Stimulated activated naive B cell treated with anti-CD40 and anti-IgM and Interleukin-4, amounts not matched to agents 10 μg/mL and 1 μg/mL and 100 μg/mL, for 72 hours (primary cell): ENCODE data around the gene ACOXL.
A peak's percentile ranks its signal among the peaks of the same experiment; 100 is the strongest.

Experiments
- ATAC-seq, 2 donors: fragments of 150-1000 bp; cut with Tn5 transposase; replicated peaks; 2 replicates each; pipeline ENCODE4 v1.10.0; 2021; ENCODE audit warnings: moderate library complexity in 1 of 2
- DNase-seq: peaks from one replicate; pipeline ENCODE4 v3.0.0; 2021
- H3K27ac Mint-ChIP-seq: one replicate; pipeline ENCODE4 v1.8.0; 2022; ENCODE audit warnings: mild to moderate bottlenecking, mixed read lengths
- H3K27me3 Mint-ChIP-seq, 2 donors: one replicate each; pipeline ENCODE4 v1.8.0; 2022; ENCODE audit warnings: mixed read lengths in 2 of 2
- H3K36me3 Mint-ChIP-seq, 2 donors: one replicate each; pipeline ENCODE4 v1.8.0; 2022; ENCODE audit warnings: mixed read lengths in 2 of 2, mild to moderate bottlenecking in 1 of 2
- H3K4me1 Mint-ChIP-seq, 2 donors: one replicate each; pipeline ENCODE4 v1.8.0; 2022; ENCODE audit warnings: mixed read lengths in 2 of 2, mild to moderate bottlenecking in 1 of 2
- H3K4me3 Mint-ChIP-seq, 2 donors: one replicate each; pipeline ENCODE4 v1.8.0; 2022; ENCODE audit warnings: mild to moderate bottlenecking in 2 of 2, mixed read lengths in 2 of 2, moderate library complexity in 1 of 2
- H3K9me3 Mint-ChIP-seq, 2 donors: one replicate each; pipeline ENCODE4 v1.8.0; 2022; ENCODE audit warnings: mixed read lengths in 2 of 2, mild to moderate bottlenecking in 1 of 2

ACOXL gene

GRCh38 chr2:110874453-110875383 lies 142.3 kb downstream of the ACOXL start:
- peaks cover 4 to 5% of the 10 kb centered on the region in 2 donors for H3K36me3 Mint-ChIP-seq
- H3K27ac Mint-ChIP-seq = no peak overlapping the region
- peaks cover 12 to 30% of the 10 kb centered on the region in 2 donors for H3K27me3 Mint-ChIP-seq
- peaks cover 5 to 6% of the 10 kb centered on the region in 2 donors for H3K9me3 Mint-ChIP-seq
- H3K4me3 Mint-ChIP-seq = peak overlapping the region; percentile 21 to 43
- ATAC-seq = peak; percentile 76 to 87
- DNase-seq = no peak
- H3K4me1 Mint-ChIP-seq = peaks cover 26 to 52% of the 10 kb centered on the region in 2 donors

GRCh38 chr2:110875384-110875725 lies 143.0 kb downstream of the ACOXL start:
- Mint-ChIP-seq H3K4me3 (peak overlapping the region in 1 of 2 donors; percentile 5), H3K27ac (no peak overlapping the region), H3K36me3 (peaks cover 4 to 5% of the 10 kb centered on the region in 2 donors), H3K27me3 (peaks cover 12 to 28% of the 10 kb centered on the region in 2 donors), H3K4me1 (peaks cover 26 to 52% of the 10 kb centered on the region in 2 donors), H3K9me3 (peaks cover 5 to 6% of the 10 kb centered on the region in 2 donors)
- ATAC-seq = no peak
- no peak for DNase-seq

- peaks cover 12 to 28% of the 10 kb centered on the region in 2 donors for H3K27me3 Mint-ChIP-seq
- DNase-seq (no peak), ATAC-seq (no peak)
- H3K27ac Mint-ChIP-seq = no peak overlapping the region
- no peak overlapping the region for H3K4me3 Mint-ChIP-seq
- H3K9me3 Mint-ChIP-seq = peaks cover 5 to 6% of the 10 kb centered on the region in 2 donors
- H3K36me3 Mint-ChIP-seq = peaks cover 4 to 5% of the 10 kb centered on the region in 2 donors
- H3K4me1 Mint-ChIP-seq = peaks cover 26 to 52% of the 10 kb centered on the region in 2 donors
These were observed 144.0 kb downstream of the ACOXL start for GRCh38 chr2:110876167-110876999.

- ATAC-seq = no peak
- Mint-ChIP-seq H3K36me3 (peaks cover 4 to 5% of the 10 kb centered on the region in 2 donors), H3K4me3 (no peak overlapping the region), H3K4me1 (peaks cover 23 to 44% of the 10 kb centered on the region in 2 donors), H3K9me3 (peaks cover 6 to 7% of the 10 kb centered on the region in 2 donors), H3K27me3 (peaks cover 12 to 28% of the 10 kb centered on the region in 2 donors), H3K27ac (no peak overlapping the region)
- no peak for DNase-seq
These were observed 144.9 kb downstream of the ACOXL start for GRCh38 chr2:110877031-110877827.

- no peak for DNase-seq
- no peak overlapping the region for H3K27ac Mint-ChIP-seq
- H3K36me3 Mint-ChIP-seq = peaks cover 4 to 5% of the 10 kb centered on the region in 2 donors
These were observed 145.8 kb downstream of the ACOXL start for GRCh38 chr2:110878150-110878549.

GRCh38 chr2:110881908-110882307 lies 149.5 kb downstream of the ACOXL start:
- Mint-ChIP-seq H3K9me3 (peaks cover 6 to 7% of the 10 kb centered on the region in 2 donors), H3K27ac (no peak overlapping the region), H3K27me3 (peaks cover 12 to 24% of the 10 kb centered on the region in 2 donors), H3K36me3 (peaks cover 4 to 5% of the 10 kb centered on the region in 2 donors), H3K4me3 (no peak overlapping the region), H3K4me1 (peaks cover 4 to 9% of the 10 kb centered on the region in 2 donors)
- ATAC-seq = peak; percentile 51 to 71
- DNase-seq = no peak

More at GRCh38 chr2:110878150-110878549, 145.8 kb downstream of the ACOXL start:
- Mint-ChIP-seq H3K4me1 (peaks cover 17 to 35% of the 10 kb centered on the region in 2 donors), H3K4me3 (no peak overlapping the region), H3K27me3 (peaks cover 12 to 25% of the 10 kb centered on the region in 2 donors), H3K9me3 (peaks cover 6 to 7% of the 10 kb centered on the region in 2 donors)
- ATAC-seq = no peak

- Mint-ChIP-seq H3K36me3 (no peaks in the 10 kb centered on the region), H3K9me3 (peaks cover under 1 to 2% of the 10 kb centered on the region in 2 donors), H3K27ac (no peak overlapping the region), H3K4me3 (no peak overlapping the region), H3K4me1 (no peaks in the 10 kb centered on the region), H3K27me3 (peaks cover 7 to 10% of the 10 kb centered on the region in 2 donors)
- ATAC-seq = no peak
- DNase-seq = no peak
These were observed 151.0 kb downstream of the ACOXL start for GRCh38 chr2:110883406-110883805.

- no peak for ATAC-seq
- Mint-ChIP-seq H3K9me3 (peaks cover 0 to 2% of the 10 kb centered on the region in 2 donors), H3K4me1 (no peaks in the 10 kb centered on the region), H3K27me3 (peaks cover 0 to 18% of the 10 kb centered on the region in 2 donors), H3K4me3 (no peak overlapping the region), H3K27ac (no peak overlapping the region), H3K36me3 (no peaks in the 10 kb centered on the region)
- DNase-seq = no peak
These were observed 152.9 kb downstream of the ACOXL start for GRCh38 chr2:110885256-110885655.

GRCh38 chr2:110886826-110887573 lies 154.6 kb downstream of the ACOXL start:
- H3K4me3 Mint-ChIP-seq = no peak overlapping the region
- H3K27me3 Mint-ChIP-seq = peaks cover 0 to 20% of the 10 kb centered on the region in 2 donors
- no peak for DNase-seq
- no peak for ATAC-seq
- no peaks in the 10 kb centered on the region for H3K4me1 Mint-ChIP-seq
- H3K27ac Mint-ChIP-seq = no peak overlapping the region
- H3K36me3 Mint-ChIP-seq = no peaks in the 10 kb centered on the region
- H3K9me3 Mint-ChIP-seq = no peaks in the 10 kb centered on the region

- H3K36me3 Mint-ChIP-seq = no peaks in the 10 kb centered on the region
- no peak overlapping the region for H3K27ac Mint-ChIP-seq
- ATAC-seq (no peak), DNase-seq (no peak)
- H3K9me3 Mint-ChIP-seq = no peaks in the 10 kb centered on the region
- no peaks in the 10 kb centered on the region for H3K4me1 Mint-ChIP-seq
- H3K27me3 Mint-ChIP-seq = peaks cover 0 to 27% of the 10 kb centered on the region in 2 donors
- no peak overlapping the region for H3K4me3 Mint-ChIP-seq
These were observed 156.0 kb downstream of the ACOXL start for GRCh38 chr2:110888411-110888810.

GRCh38 chr2:110891626-110892025 lies 159.3 kb downstream of the ACOXL start:
- DNase-seq (no peak), ATAC-seq (no peak)
- Mint-ChIP-seq H3K36me3 (peaks cover 0 to 4% of the 10 kb centered on the region in 2 donors), H3K27me3 (peaks cover 0 to 36% of the 10 kb centered on the region in 2 donors), H3K27ac (no peak overlapping the region), H3K9me3 (peaks cover 4 to 5% of the 10 kb centered on the region in 2 donors), H3K4me1 (no peaks in the 10 kb centered on the region), H3K4me3 (no peak overlapping the region)

- Mint-ChIP-seq H3K27ac (no peak overlapping the region), H3K27me3 (peaks cover 0 to 18% of the 10 kb centered on the region in 2 donors), H3K4me1 (no peaks in the 10 kb centered on the region), H3K36me3 (peaks cover 0 to 4% of the 10 kb centered on the region in 2 donors), H3K9me3 (peaks cover 5% of the 10 kb centered on the region in 2 donors), H3K4me3 (no peak overlapping the region)
- no peak for DNase-seq
- no peak for ATAC-seq
These were observed 163.9 kb downstream of the ACOXL start for GRCh38 chr2:110896226-110896625.

GRCh38 chr2:110897966-110898365 lies 165.6 kb downstream of the ACOXL start:
- DNase-seq (no peak), ATAC-seq (no peak)
- Mint-ChIP-seq H3K27me3 (peaks cover 0 to 16% of the 10 kb centered on the region in 2 donors), H3K36me3 (peaks cover 0 to 4% of the 10 kb centered on the region in 2 donors), H3K9me3 (peaks cover 5% of the 10 kb centered on the region in 2 donors), H3K4me1 (no peaks in the 10 kb centered on the region), H3K27ac (no peak overlapping the region), H3K4me3 (no peak overlapping the region)
